HepG2 (cell line): Measurements from ENCODE around the gene DLG2.

Source experiments
- CTCF ChIP-seq: sonication (generic); formaldehyde crosslinking; IDR thresholded peaks from 2 replicates; pipeline ENCODE4 v1.5.0; 2020; ENCODE audit warnings: mild to moderate bottlenecking, missing genetic modification reagents, moderate library complexity
- MAX ChIP-seq: IDR thresholded peaks from 2 replicates; pipeline ENCODE4 v1.6.1; 2012; ENCODE audit warnings: inconsistent platforms
- SAP130 ChIP-seq: IDR thresholded peaks from 2 replicates; pipeline ENCODE4 v1.6.1; 2016; ENCODE audit warnings: low read depth
- TAF15 ChIP-seq: fragments of 200-400 bp; formaldehyde crosslinking; IDR thresholded peaks from one replicate; pipeline ENCODE4 v1.6.1; 2018; ENCODE audit warnings: mild to moderate bottlenecking, low read depth, low read length; ENCODE audit not compliant: poor library complexity, severe bottlenecking
- ZNF274 ChIP-seq: sonication (generic); formaldehyde crosslinking; IDR thresholded peaks from 2 replicates; pipeline ENCODE4 v1.5.1; 2020; ENCODE audit warnings: mild to moderate bottlenecking, missing genetic modification reagents
- ZNF7 ChIP-seq: IDR thresholded peaks from 2 replicates; pipeline ENCODE4 v1.6.1; 2016; ENCODE audit warnings: missing biosample characterization, missing genetic modification reagents
- ZSCAN9 ChIP-seq: IDR thresholded peaks from 2 replicates; pipeline ENCODE4 v1.6.1; 2016; ENCODE audit warnings: borderline replicate concordance
- TF ChIP-seq, protein P1 (sequence below): sonication (generic); formaldehyde crosslinking; IDR thresholded peaks from 2 replicates; pipeline ENCODE4 v1.5.1; 2020; ENCODE audit warnings: mild to moderate bottlenecking, missing genetic modification reagents, moderate library complexity
- TF ChIP-seq, protein P2 (sequence below): IDR thresholded peaks from 2 replicates; pipeline ENCODE4 v1.6.1; 2016

DNA sequence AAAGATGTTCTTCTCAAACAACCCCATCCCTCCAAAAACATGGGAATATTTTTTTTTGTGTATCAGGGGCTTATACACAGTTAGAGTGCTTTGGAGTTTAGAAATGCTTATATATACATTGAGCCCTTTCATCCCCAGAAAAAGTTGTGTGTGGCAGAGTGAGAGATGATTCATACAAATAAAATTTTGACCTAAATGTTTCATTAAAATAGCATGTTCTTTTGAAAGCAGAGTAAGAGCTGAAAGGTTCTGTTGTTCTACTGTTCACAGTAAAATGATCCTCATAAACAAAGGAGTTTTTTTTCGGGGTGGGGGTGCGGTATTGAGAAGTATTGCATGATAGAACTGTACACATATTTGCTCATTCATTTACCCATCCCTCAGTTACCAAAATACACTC, 512.4 kb downstream of the DLG2 start:
- TF ChIP-seq ZSCAN9 (CRISPR knock-in tag) (no peak), SAP130 (CRISPR knock-in tag) (no peak), ZNF7 (CRISPR knock-in tag) (no peak), CTCF (CRISPR knock-in tag) (no peak), TAF15 (no peak), MAX (no peak), ZNF274 (CRISPR knock-in tag) (no peak)
- TF ChIP-seq, protein P1, sequence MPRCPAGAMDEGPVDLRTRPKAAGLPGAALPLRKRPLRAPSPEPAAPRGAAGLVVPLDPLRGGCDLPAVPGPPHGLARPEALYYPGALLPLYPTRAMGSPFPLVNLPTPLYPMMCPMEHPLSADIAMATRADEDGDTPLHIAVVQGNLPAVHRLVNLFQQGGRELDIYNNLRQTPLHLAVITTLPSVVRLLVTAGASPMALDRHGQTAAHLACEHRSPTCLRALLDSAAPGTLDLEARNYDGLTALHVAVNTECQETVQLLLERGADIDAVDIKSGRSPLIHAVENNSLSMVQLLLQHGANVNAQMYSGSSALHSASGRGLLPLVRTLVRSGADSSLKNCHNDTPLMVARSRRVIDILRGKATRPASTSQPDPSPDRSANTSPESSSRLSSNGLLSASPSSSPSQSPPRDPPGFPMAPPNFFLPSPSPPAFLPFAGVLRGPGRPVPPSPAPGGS (CRISPR knock-in tag), result no peak
- TF ChIP-seq, protein P2, sequence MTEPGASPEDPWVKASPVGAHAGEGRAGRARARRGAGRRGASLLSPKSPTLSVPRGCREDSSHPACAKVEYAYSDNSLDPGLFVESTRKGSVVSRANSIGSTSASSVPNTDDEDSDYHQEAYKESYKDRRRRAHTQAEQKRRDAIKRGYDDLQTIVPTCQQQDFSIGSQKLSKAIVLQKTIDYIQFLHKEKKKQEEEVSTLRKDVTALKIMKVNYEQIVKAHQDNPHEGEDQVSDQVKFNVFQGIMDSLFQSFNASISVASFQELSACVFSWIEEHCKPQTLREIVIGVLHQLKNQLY (CRISPR knock-in tag), result no peak
